ENCODE results near the gene NUDCD2. TPM values are rescaled to one million over a fixed set of nuclear protein-coding genes. Genes with fewer than 3 reads are reported as not detected.

Gene NUDCD2
- total and polyA plus RNA-seq, 9 of the 15 experiments (the other 6 are each of a cell fraction or from before 2014, with no cell fraction given): 14.6 to 76.9 (median 32.5) TPM

GRCh38 chr5:163437309-163438182 lies 22.4 kb downstream of the NUDCD2 start, which contains the start of gene CCNG1 (continued):
- no peak for TF ChIP-seq ZSCAN32 (CRISPR knock-in tag; IDR thresholded peaks at IDR 0.05)
- TF ChIP-seq SMC3 (conservative IDR thresholded peaks at IDR 0.05; ENCODE audit: insufficient read depth, low read depth, low read length): no peak
- peak; percentile 82 for TF ChIP-seq FOS (IDR thresholded peaks at IDR 0.05; ENCODE audit: extremely low read depth, insufficient read length)
- TF ChIP-seq POLR2H (tag; IDR thresholded peaks at IDR 0.05; ENCODE audit: low read depth): peak; percentile 95
- TF ChIP-seq MEF2D (tag; conservative IDR thresholded peaks at IDR 0.05; ENCODE audit: low read depth): no peak
- no peak for TF ChIP-seq HDAC6 (IDR thresholded peaks at IDR 0.05; ENCODE audit: low read depth, low read length)
- TF ChIP-seq CBX3 (IDR thresholded peaks at IDR 0.05; ENCODE audit: borderline replicate concordance in 1 of 2, low read length in 2 of 2): no peak
- peak; percentile 96 for TF ChIP-seq GTF2E2 (tag; IDR thresholded peaks at IDR 0.05)
- no peak for TF ChIP-seq ARID1B (IDR thresholded peaks at IDR 0.05)
- TF ChIP-seq TAF1 (IDR thresholded peaks at IDR 0.05; ENCODE audit: control insufficient read depth, extremely low read depth, insufficient read depth, low read length, severe bottlenecking): peak; percentile 94
- TF ChIP-seq ZNF707 (CRISPR knock-in tag; conservative IDR thresholded peaks at IDR 0.05): no peak
- no peak for TF ChIP-seq ZNF639 (CRISPR knock-in tag; conservative IDR thresholded peaks at IDR 0.05 in 1 of 2, IDR thresholded peaks at IDR 0.05 in 1 of 2)
- no peak for TF ChIP-seq CBX8 (IDR thresholded peaks at IDR 0.05; ENCODE audit: borderline replicate concordance, extremely low read depth, low read depth, low read length, poor library complexity, severe bottlenecking)
- no peak for TF ChIP-seq EHMT2 (IDR thresholded peaks at IDR 0.05)
- TF ChIP-seq HCFC1 (IDR thresholded peaks at IDR 0.05; ENCODE audit: low read depth, low read length): 0 out of 2 replicates have a peak, but pooled peaks have one; percentile 7
- TF ChIP-seq ZBTB12 (CRISPR knock-in tag; IDR thresholded peaks at IDR 0.05): no peak
- peak; percentile 97 for TF ChIP-seq GTF2F1 (IDR thresholded peaks at IDR 0.05; ENCODE audit: low read depth, low read length)
- no peak for TF ChIP-seq E2F1 (CRISPR knock-in tag; IDR thresholded peaks at IDR 0.05)
- no peak for TF ChIP-seq HMG20B (CRISPR knock-in tag; IDR thresholded peaks at IDR 0.05)

Measured in K562 (cell line).